Tibial artery (tissue), 4 donors: ENCODE data around the gene SIAH3.

Experiments used
- DNase-seq, 2 donors: peaks; one replicate each; pipeline ENCODE4 v3.0.0-alpha.2; 2019
- H3K27ac ChIP-seq, 2 donors: fragments of 200-600 bp; sonication (generic) in 1 of 2; 1 replicate in 1 of 2; 2 replicates in 1 of 2; pipeline ENCODE4 v1.5.1; 2018 to 2019; ENCODE audit warnings: mild to moderate bottlenecking in 1 of 2
- H3K27me3 ChIP-seq, 2 donors: fragments of 200-600 bp; sonication (generic) in 1 of 2; one replicate each; pipeline versions ENCODE4 v1.5.1 to v1.6.0; 2016 to 2019
- H3K36me3 ChIP-seq, 3 donors: fragments of 200-600 bp; sonication (generic) in 2 of 3; one replicate each; pipeline ENCODE4 v1.5.1; 2016 to 2019; ENCODE audit warnings: mild to moderate bottlenecking in 2 of 3
- H3K4me1 ChIP-seq, 4 donors: fragments of 200-600 bp; sonication (generic) in 2 of 4; 1 replicate in 3 of 4; 2 replicates in 1 of 4; pipeline ENCODE4 v1.5.1; 2016 to 2019
- H3K4me3 ChIP-seq, 2 donors: fragments of 200-600 bp; sonication (generic) in 1 of 2; 1 replicate in 1 of 2; 2 replicates in 1 of 2; pipeline ENCODE4 v1.5.1; 2018 to 2019; ENCODE audit warnings: mild to moderate bottlenecking in 2 of 2
- H3K9me3 ChIP-seq, 3 donors: fragments of 200-600 bp; sonication (generic) in 1 of 3; one replicate each; pipeline ENCODE4 v1.5.1; 2016 to 2019
- intact Hi-C: fragments of 100-400 bp; cut with DNase I; formaldehyde crosslinking; loops from one replicate; pipeline ENCODE4 v1.15.0; 2023; ENCODE audit warnings: low total_unique reads
- TF ChIP-seq, protein P1 (sequence below), 2 experiments: fragments of 200-600 bp in 1 of 2; fragments of 450-650 bp in 1 of 2; IDR thresholded peaks; one replicate each; pipeline ENCODE4 v1.5.1; 2017 to 2019; ENCODE audit warnings: antibody characterized with exemption in 2 of 2, mild to moderate bottlenecking in 1 of 2, moderate library complexity in 1 of 2

Gene SIAH3

GRCh38 chr13:45787346-45787745, 64.2 kb downstream of the SIAH3 start:
- Histone ChIP-seq H3K36me3 (no peaks in the 10 kb centered on the region), H3K27ac (no peak overlapping the region), H3K27me3 (no peaks in the 10 kb centered on the region), H3K4me3 (no peak overlapping the region), H3K9me3 (no peaks in the 10 kb centered on the region), H3K4me1 (no peaks in the 10 kb centered on the region)
- DNase-seq: no peak
- TF ChIP-seq, protein P1, sequence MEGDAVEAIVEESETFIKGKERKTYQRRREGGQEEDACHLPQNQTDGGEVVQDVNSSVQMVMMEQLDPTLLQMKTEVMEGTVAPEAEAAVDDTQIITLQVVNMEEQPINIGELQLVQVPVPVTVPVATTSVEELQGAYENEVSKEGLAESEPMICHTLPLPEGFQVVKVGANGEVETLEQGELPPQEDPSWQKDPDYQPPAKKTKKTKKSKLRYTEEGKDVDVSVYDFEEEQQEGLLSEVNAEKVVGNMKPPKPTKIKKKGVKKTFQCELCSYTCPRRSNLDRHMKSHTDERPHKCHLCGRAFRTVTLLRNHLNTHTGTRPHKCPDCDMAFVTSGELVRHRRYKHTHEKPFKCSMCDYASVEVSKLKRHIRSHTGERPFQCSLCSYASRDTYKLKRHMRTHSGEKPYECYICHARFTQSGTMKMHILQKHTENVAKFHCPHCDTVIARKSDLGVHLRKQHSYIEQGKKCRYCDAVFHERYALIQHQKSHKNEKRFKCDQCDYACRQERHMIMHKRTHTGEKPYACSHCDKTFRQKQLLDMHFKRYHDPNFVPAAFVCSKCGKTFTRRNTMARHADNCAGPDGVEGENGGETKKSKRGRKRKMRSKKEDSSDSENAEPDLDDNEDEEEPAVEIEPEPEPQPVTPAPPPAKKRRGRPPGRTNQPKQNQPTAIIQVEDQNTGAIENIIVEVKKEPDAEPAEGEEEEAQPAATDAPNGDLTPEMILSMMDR (IDR thresholded peaks at IDR 0.05): no peak
- intact Hi-C loops: no loop called here

DNA sequence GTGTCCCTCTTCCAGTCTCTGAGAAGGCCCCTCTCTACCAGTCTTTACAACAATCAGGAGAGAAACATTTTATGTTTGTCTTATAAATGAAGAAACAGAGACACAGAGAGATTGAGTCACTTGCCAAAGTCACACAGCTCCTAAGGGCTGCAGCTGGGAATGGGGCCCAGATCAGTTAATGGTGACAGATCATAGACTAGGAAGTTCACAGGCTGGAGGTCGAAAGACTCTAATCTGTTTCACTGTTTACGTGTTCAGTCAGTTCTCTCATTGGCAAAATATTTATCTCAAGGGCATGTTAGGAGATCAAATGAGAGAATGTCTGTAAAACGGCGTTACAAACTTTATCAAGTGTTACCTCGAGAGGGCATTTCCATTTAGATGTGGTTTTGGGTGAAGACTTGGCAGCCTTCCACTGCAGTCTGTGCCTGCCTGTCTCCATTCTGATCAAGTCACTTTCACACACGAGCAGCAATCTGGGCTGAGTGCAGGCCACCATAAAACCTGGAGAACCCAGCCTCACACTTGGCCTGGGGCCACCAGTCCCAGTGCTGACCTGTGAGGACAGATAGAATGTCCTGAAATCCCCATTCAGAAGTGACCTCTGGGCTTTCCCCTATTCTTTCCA, 65.1 kb downstream of the SIAH3 start:
- H3K27ac ChIP-seq: no peak overlapping the region
- intact Hi-C loops: no loop called here
- DNase-seq: no peak
- no peaks in the 10 kb centered on the region for H3K9me3 ChIP-seq
- no peaks in the 10 kb centered on the region for H3K27me3 ChIP-seq
- no peaks in the 10 kb centered on the region for H3K36me3 ChIP-seq
- H3K4me3 ChIP-seq: no peak overlapping the region
- TF ChIP-seq, protein P1 (IDR thresholded peaks at IDR 0.05): no peak
- peaks cover 0 to 5% (median 5%) of the 10 kb centered on the region in 4 donors for H3K4me1 ChIP-seq

- Histone ChIP-seq H3K36me3 (no peaks in the 10 kb centered on the region), H3K4me3 (no peak overlapping the region), H3K9me3 (no peaks in the 10 kb centered on the region), H3K27ac (no peak overlapping the region), H3K4me1 (peaks cover 0 to 11% (median 9%) of the 10 kb centered on the region in 4 donors), H3K27me3 (no peaks in the 10 kb centered on the region)
- intact Hi-C loops: no loop called here
- TF ChIP-seq, protein P1 (IDR thresholded peaks at IDR 0.05): no peak
- DNase-seq: no peak
These were observed 66.5 kb downstream of the SIAH3 start for GRCh38 chr13:45784755-45785675.

- peaks cover 0 to 11% (median 9%) of the 10 kb centered on the region in 4 donors for H3K4me1 ChIP-seq
- no peaks in the 10 kb centered on the region for H3K36me3 ChIP-seq
- DNase-seq: no peak
- intact Hi-C loops: no loop called here
- H3K27ac ChIP-seq: no peak overlapping the region
- no peak overlapping the region for H3K4me3 ChIP-seq
- no peaks in the 10 kb centered on the region for H3K27me3 ChIP-seq
- H3K9me3 ChIP-seq: no peaks in the 10 kb centered on the region
- TF ChIP-seq, protein P1 (IDR thresholded peaks at IDR 0.05): no peak
These were observed 68.1 kb downstream of the SIAH3 start for GRCh38 chr13:45783346-45784043.

DNA sequence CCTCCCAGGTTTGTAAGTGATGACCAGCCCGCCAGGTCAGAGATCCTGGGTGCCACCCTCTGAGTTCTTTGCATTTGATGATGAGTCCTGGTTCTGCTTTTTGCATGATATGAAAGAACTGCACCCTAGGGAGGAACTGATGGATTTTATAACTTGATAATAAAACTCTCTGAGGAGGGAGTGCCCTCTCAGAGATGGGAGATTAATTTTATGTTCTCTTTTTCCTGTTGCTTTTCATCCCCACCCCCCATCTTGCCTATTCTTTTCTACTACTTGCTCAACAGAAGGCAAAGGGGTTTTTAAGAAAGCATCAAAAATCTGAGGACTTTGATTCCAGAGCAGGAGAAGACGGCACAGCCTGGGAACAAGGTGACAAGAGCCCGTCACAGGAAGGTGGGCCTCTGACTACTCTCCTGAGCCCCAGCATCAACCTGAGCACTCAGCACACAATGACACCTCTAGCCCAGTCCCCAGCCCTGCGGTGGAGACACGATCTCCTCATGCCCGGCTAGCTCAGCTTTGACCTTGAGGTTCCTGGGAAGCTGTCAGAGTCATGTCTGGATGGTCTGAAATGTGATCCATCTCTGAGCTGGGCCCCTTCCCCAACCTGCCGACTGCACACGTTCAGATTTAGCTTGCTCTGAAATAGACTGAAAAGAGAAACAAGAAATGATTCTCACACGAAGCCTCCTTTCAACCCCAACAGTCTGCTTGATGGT, 69.1 kb downstream of the SIAH3 start:
- no peak for DNase-seq
- Histone ChIP-seq H3K4me1 (peaks cover 0 to 11% (median 9%) of the 10 kb centered on the region in 4 donors), H3K27ac (no peak overlapping the region), H3K4me3 (no peak overlapping the region), H3K9me3 (no peaks in the 10 kb centered on the region), H3K27me3 (no peaks in the 10 kb centered on the region), H3K36me3 (no peaks in the 10 kb centered on the region)
- TF ChIP-seq, protein P1 (IDR thresholded peaks at IDR 0.05): no peak
- intact Hi-C loops: no loop called here
